ENCODE data around the gene FAM13A.

FAM13A gene

DNA sequence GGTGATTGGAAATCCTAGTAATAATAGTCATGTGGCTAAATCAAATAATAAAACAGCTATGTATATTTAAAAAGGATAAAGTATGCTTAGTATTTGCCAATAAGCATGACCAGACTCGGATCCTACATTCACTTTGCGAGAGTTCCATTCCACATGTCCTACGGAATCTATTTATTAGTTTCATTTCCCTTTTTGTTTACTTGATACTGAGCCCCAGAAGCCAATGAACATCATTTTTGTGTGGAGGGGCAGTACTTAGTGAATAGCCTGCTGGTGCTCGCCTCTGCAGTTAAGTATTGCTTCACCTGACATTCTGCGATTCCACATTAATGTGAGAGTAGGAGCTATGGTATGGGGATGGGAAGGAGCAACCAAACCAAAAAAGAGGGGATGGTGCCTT lies 300.8 kb downstream of the FAM13A start:
- TF ChIP-seq, protein P1, sequence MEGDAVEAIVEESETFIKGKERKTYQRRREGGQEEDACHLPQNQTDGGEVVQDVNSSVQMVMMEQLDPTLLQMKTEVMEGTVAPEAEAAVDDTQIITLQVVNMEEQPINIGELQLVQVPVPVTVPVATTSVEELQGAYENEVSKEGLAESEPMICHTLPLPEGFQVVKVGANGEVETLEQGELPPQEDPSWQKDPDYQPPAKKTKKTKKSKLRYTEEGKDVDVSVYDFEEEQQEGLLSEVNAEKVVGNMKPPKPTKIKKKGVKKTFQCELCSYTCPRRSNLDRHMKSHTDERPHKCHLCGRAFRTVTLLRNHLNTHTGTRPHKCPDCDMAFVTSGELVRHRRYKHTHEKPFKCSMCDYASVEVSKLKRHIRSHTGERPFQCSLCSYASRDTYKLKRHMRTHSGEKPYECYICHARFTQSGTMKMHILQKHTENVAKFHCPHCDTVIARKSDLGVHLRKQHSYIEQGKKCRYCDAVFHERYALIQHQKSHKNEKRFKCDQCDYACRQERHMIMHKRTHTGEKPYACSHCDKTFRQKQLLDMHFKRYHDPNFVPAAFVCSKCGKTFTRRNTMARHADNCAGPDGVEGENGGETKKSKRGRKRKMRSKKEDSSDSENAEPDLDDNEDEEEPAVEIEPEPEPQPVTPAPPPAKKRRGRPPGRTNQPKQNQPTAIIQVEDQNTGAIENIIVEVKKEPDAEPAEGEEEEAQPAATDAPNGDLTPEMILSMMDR (IDR thresholded peaks at IDR 0.05; ENCODE audit: insufficient read depth, low read length, poor library complexity, severe bottlenecking): no peak
- no peak for TF ChIP-seq EZH2phosphoT487 (conservative IDR thresholded peaks at IDR 0.05; ENCODE audit: low read length)
- Histone ChIP-seq H3K4me3 (ENCODE audit: insufficient read depth, low read length, poor library complexity, severe bottlenecking) (no peak overlapping the region), H3K36me3 (ENCODE audit: low read length) (no peaks in the 10 kb centered on the region), H3K4me2 (ENCODE audit: low read depth, low read length, poor library complexity, severe bottlenecking) (no peak overlapping the region), H4K20me1 (ENCODE audit: low read depth, low read length) (no peaks in the 10 kb centered on the region), H3K9me2 (replicated peaks; ENCODE audit: insufficient read depth, low read length) (no peaks in the 10 kb centered on the region), H3K27me3 (ENCODE audit: low read length) (no peaks in the 10 kb centered on the region), H3K79me2 (ENCODE audit: insufficient read depth, low read length) (no peaks in the 10 kb centered on the region), H2AFZ (ENCODE audit: low read depth, low read length, severe bottlenecking) (no peak overlapping the region), H3K9me3 (ENCODE audit: insufficient read depth, low read length) (no peaks in the 10 kb centered on the region), H3K27ac (ENCODE audit: low read depth, low read length) (no peak overlapping the region), H3K9ac (ENCODE audit: low read length) (no peak overlapping the region), H3F3A (ENCODE audit: insufficient read depth) (no peaks in the 10 kb centered on the region)

DNA sequence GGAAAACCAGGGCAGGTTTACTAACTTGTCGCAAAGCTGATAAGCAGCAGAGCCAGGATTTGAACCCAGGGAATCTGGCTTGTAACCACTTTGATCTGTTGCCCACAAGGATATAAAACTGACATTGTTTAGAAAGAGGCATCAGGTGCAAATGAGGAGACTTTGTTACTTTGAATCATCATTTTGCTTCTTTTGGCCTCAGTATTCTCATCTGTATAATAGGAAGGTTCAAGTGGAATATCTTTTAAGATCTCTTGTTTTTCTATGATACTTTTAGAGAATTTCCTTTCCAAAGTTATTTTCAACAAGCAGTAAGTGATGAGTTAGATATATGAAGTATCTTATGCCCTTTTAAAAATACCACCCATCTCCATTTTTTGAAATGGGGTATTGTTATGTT lies 301.5 kb downstream of the FAM13A start:
- Histone ChIP-seq H4K20me1 (ENCODE audit: low read depth, low read length) (no peaks in the 10 kb centered on the region), H3K27me3 (ENCODE audit: low read length) (no peaks in the 10 kb centered on the region), H3K79me2 (ENCODE audit: insufficient read depth, low read length) (no peaks in the 10 kb centered on the region), H2AFZ (ENCODE audit: low read depth, low read length, severe bottlenecking) (no peak overlapping the region), H3K9me3 (ENCODE audit: insufficient read depth, low read length) (no peaks in the 10 kb centered on the region), H3K9me2 (replicated peaks; ENCODE audit: insufficient read depth, low read length) (no peaks in the 10 kb centered on the region), H3F3A (ENCODE audit: insufficient read depth) (no peaks in the 10 kb centered on the region), H3K4me2 (ENCODE audit: low read depth, low read length, poor library complexity, severe bottlenecking) (no peak overlapping the region), H3K9ac (ENCODE audit: low read length) (no peak overlapping the region), H3K27ac (ENCODE audit: low read depth, low read length) (no peak overlapping the region), H3K36me3 (ENCODE audit: low read length) (no peaks in the 10 kb centered on the region), H3K4me3 (ENCODE audit: insufficient read depth, low read length, poor library complexity, severe bottlenecking) (no peak overlapping the region)
- no peak for TF ChIP-seq EZH2phosphoT487 (conservative IDR thresholded peaks at IDR 0.05; ENCODE audit: low read length)
- TF ChIP-seq, protein P1 (IDR thresholded peaks at IDR 0.05; ENCODE audit: insufficient read depth, low read length, poor library complexity, severe bottlenecking): no peak

DNA sequence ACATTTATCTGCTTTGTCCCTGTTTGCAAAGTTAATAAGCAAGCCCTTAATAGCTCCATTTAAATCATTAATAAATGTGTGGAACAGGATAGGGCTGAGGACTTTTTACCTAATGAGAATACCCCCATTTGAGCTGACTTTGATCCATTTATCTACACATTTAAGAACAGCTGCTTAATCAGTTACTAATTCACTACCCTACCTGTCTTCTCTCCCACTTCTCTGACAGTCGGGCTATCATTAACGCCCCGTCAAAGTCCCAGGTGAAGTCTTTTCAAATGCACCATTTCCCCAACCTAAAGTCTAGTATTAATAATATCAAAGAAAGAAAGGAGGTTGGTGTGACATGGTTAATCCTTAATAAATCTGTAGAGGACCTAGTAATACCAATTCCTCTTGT lies 302.2 kb downstream of the FAM13A start:
- Histone ChIP-seq H3K27me3 (ENCODE audit: low read length) (no peaks in the 10 kb centered on the region), H3K27ac (ENCODE audit: low read depth, low read length) (no peak overlapping the region), H3K9me2 (replicated peaks; ENCODE audit: insufficient read depth, low read length) (no peaks in the 10 kb centered on the region), H3K9me3 (ENCODE audit: insufficient read depth, low read length) (no peaks in the 10 kb centered on the region), H3F3A (ENCODE audit: insufficient read depth) (no peaks in the 10 kb centered on the region), H3K4me3 (ENCODE audit: insufficient read depth, low read length, poor library complexity, severe bottlenecking) (no peak overlapping the region), H3K79me2 (ENCODE audit: insufficient read depth, low read length) (no peaks in the 10 kb centered on the region), H3K4me2 (ENCODE audit: low read depth, low read length, poor library complexity, severe bottlenecking) (no peak overlapping the region), H3K9ac (ENCODE audit: low read length) (no peak overlapping the region), H4K20me1 (ENCODE audit: low read depth, low read length) (no peaks in the 10 kb centered on the region), H2AFZ (ENCODE audit: low read depth, low read length, severe bottlenecking) (no peak overlapping the region), H3K36me3 (ENCODE audit: low read length) (no peaks in the 10 kb centered on the region)
- TF ChIP-seq, protein P1 (IDR thresholded peaks at IDR 0.05; ENCODE audit: insufficient read depth, low read length, poor library complexity, severe bottlenecking): no peak
- no peak for TF ChIP-seq EZH2phosphoT487 (conservative IDR thresholded peaks at IDR 0.05; ENCODE audit: low read length)
